ENCODE results near the gene UBAP1L. TPM values are rescaled to one million over a fixed set of nuclear protein-coding genes. Genes with fewer than 3 reads are reported as not detected.

The UBAP1L gene
- total RNA-seq, 1 donor from 2014 or later: 9.6 TPM

- no peak for ATAC-seq (ENCODE audit: low read depth)
These were observed 42.4 kb downstream of the UBAP1L start for GRCh38 chr15:65072617-65073016.

GRCh38 chr15:65072027-65072426, 43.0 kb downstream of the UBAP1L start:
- POLR2A ChIA-PET: no interaction called here

More at GRCh38 chr15:65072617-65073016, 42.4 kb downstream of the UBAP1L start:
- no peak for TF ChIP-seq CTCF (IDR thresholded peaks at IDR 0.05)
- CTCF ChIA-PET: interaction anchor here (1.4 kb wide), 1 partner anchor 39 kb away, joined by 3 read pairs; no protein-coding TSS in a partner anchor
- Mint-ChIP-seq H3K4me1 (peaks cover 3% of the 10 kb centered on the region), H3K4me3 (no peak overlapping the region), H3K27me3 (peaks cover 20% of the 10 kb centered on the region), H3K9me3 (no peaks in the 10 kb centered on the region), H3K27ac (no peak overlapping the region), H3K36me3 (ENCODE audit: low read depth) (no peaks in the 10 kb centered on the region)
- no peak for DNase-seq
- intact Hi-C loops (cut with micrococcal nuclease): no loop called here
- POLR2A ChIA-PET: no interaction called here

GRCh38 chr15:65071381-65071811, 43.6 kb downstream of the UBAP1L start:
- H3K9me3 Mint-ChIP-seq: no peaks in the 10 kb centered on the region
- H3K36me3 Mint-ChIP-seq (ENCODE audit: low read depth): no peaks in the 10 kb centered on the region
- no peak for TF ChIP-seq CTCF (IDR thresholded peaks at IDR 0.05)
- ChIA-PET POLR2A (no interaction called here), CTCF (no interaction called here)
- peaks cover 5% of the 10 kb centered on the region for H3K4me1 Mint-ChIP-seq
- intact Hi-C loops (cut with micrococcal nuclease): no loop called here
- no peak overlapping the region for H3K27ac Mint-ChIP-seq
- H3K4me3 Mint-ChIP-seq: no peak overlapping the region
- ATAC-seq (ENCODE audit: low read depth) (no peak), DNase-seq (no peak)
- peaks cover 24% of the 10 kb centered on the region for H3K27me3 Mint-ChIP-seq

More at GRCh38 chr15:65072027-65072426, 43.0 kb downstream of the UBAP1L start:
- Mint-ChIP-seq H3K36me3 (ENCODE audit: low read depth) (no peaks in the 10 kb centered on the region), H3K4me3 (no peak overlapping the region), H3K4me1 (peaks cover 5% of the 10 kb centered on the region), H3K27ac (no peak overlapping the region), H3K27me3 (peaks cover 23% of the 10 kb centered on the region), H3K9me3 (no peaks in the 10 kb centered on the region)
- CTCF ChIA-PET: no interaction called here
- ATAC-seq (ENCODE audit: low read depth) (no peak), DNase-seq (no peak)
- intact Hi-C loops (cut with micrococcal nuclease): no loop called here
- TF ChIP-seq CTCF (IDR thresholded peaks at IDR 0.05): no peak

- Mint-ChIP-seq H3K27ac (no peak overlapping the region), H3K4me3 (no peak overlapping the region), H3K27me3 (peaks cover 30% of the 10 kb centered on the region), H3K36me3 (ENCODE audit: low read depth) (no peaks in the 10 kb centered on the region), H3K4me1 (peaks cover 5% of the 10 kb centered on the region), H3K9me3 (no peaks in the 10 kb centered on the region)
- ChIA-PET CTCF (interaction anchor here (0.6 kb wide), 1 partner anchor 880 kb away, joined by 3 read pairs; no protein-coding TSS in a partner anchor), POLR2A (no interaction called here)
- intact Hi-C loops (cut with micrococcal nuclease): no loop called here
- ATAC-seq (ENCODE audit: low read depth) (no peak), DNase-seq (no peak)
- TF ChIP-seq CTCF (IDR thresholded peaks at IDR 0.05): no peak
These were observed 45.0 kb downstream of the UBAP1L start for GRCh38 chr15:65069779-65070546.

GRCh38 chr15:65069179-65069578, 45.8 kb downstream of the UBAP1L start:
- ChIA-PET CTCF (no interaction called here), POLR2A (no interaction called here)
- H3K36me3 Mint-ChIP-seq (ENCODE audit: low read depth): no peaks in the 10 kb centered on the region
- H3K27ac Mint-ChIP-seq: no peak overlapping the region
- H3K9me3 Mint-ChIP-seq: no peaks in the 10 kb centered on the region
- ATAC-seq (ENCODE audit: low read depth) (no peak), DNase-seq (no peak)
- no peak overlapping the region for H3K4me3 Mint-ChIP-seq
- H3K4me1 Mint-ChIP-seq: peaks cover 5% of the 10 kb centered on the region
- intact Hi-C loops (cut with micrococcal nuclease): no loop called here
- peaks cover 32% of the 10 kb centered on the region for H3K27me3 Mint-ChIP-seq
- no peak for TF ChIP-seq CTCF (IDR thresholded peaks at IDR 0.05)
